NCI-H2227 (cell line): ENCODE measurements around the gene MBNL2.

ENCODE experiments used
- DNase-seq: peaks from one replicate; lab custom pipeline; 2025; ENCODE audit not compliant: unreplicated experiment; lab: John Stamatoyannopoulos, UW

MBNL2 gene

DNA sequence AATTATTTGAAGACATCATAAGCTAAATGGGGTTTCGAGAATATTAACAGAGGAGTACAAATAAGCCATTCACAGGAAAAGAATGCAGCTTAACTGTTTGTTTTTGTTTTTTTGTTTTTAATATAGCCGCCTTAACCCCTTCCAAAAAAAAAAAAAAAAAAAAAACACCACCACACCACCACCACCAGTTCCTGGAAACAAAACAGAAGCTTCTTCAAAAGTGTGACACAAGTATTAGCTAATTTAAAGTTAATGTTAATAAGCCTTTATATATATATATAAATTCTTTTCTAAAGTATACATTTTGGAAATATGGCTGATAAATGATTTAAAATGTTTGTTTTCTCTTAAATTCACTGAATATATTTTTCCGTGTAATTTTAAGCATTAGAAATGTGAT, 213.2 kb downstream of the MBNL2 start:
- no peak for DNase-seq

DNA sequence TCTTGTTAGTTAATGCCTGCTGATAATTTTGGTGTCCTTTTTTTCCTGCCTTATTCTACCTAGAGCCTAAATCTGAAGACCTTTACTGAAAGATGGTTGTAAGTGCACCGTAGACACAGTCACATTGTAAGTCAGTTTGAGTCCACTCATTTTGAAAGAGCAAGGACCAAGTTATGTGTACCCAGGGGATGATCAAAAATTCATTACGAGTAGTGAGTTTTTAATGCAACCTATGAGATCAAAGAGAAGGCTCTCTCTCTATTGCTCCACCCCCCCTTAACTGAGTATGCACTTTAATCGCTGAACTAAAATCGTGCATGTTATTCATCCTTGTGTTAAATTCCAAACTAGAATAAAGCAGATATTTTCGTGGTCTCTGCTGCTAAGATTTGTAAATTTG, 213.7 kb downstream of the MBNL2 start:
- no peak for DNase-seq

DNA sequence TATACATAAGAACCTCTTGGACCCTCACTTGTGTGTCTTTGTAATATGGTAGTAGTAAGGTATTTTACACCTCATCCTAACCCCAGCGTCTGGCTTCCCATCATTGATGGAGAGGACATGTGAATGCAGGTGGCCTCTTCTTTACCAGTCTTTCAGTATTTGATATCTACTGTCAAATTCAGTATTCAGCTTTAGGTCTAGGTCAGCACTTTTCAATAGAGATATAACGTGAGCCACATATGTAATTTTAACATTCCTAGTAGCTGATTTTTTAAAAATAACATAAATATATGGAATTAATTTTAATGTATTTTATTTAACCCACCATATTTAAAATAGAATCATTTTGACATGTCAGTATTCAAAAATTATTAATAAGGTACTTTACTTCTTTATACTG, 214.7 kb downstream of the MBNL2 start:
- DNase-seq = no peak

GRCh38 chr13:97437729-97438128, 215.6 kb downstream of the MBNL2 start:
- DNase-seq = no peak

- no peak for DNase-seq
These were observed 216.9 kb downstream of the MBNL2 start for GRCh38 chr13:97438856-97439595.

DNA sequence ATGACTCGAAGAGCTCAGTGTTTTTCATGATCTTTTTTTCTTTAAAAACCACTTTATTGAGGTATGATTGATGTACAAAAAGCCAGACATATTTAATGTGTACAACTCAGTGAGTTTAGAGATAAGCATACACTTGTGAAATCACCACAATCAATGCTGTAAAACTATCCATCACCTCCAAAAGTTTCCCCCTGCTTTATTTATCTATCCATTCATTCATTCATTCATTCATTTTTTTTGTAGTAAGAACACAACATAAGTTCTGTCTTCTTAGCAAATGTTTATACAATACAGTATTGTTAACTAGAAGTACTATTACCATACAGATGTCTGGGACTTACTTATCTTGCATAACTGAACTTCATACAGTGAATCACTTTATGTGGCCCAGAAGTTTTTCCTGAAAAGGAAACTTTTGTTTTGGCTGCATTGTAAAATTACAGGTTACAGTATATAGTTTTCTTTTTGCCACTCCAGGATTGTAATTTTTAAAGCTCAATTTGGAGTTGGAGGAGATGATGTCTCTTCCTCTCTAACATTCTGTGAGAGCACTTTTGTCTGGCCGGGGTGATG, 218.6 kb downstream of the MBNL2 start:
- no peak for DNase-seq

- DNase-seq = no peak
These were observed 219.2 kb downstream of the MBNL2 start for GRCh38 chr13:97441368-97441767.
